GM23338 (cell line): ENCODE measurements around the gene CDKAL1. TPM values are rescaled to one million over a fixed set of nuclear protein-coding genes. Genes with fewer than 3 reads are reported as not detected.

ENCODE experiments used
- ATAC-seq: fragments of 200-7000 bp; cut with Tn5 transposase; 3 replicates; pipeline ENCODE4 v1.9.1; 2020
- DNase-seq: peaks from one replicate; pipeline ENCODE4 v3.0.0-alpha.2; 2015; ENCODE audit warnings: low spot score
- H2AFZ ChIP-seq: fragments of 200-600 bp; sonication (generic); 2 replicates; pipeline ENCODE4 v1.8.0; 2016; ENCODE audit warnings: antibody characterized with exemption, mild to moderate bottlenecking, moderate library complexity
- H3F3A ChIP-seq: fragments of 200-600 bp; sonication (generic); replicated peaks from 2 replicates; pipeline ENCODE4 v1.8.0; 2017; ENCODE audit warnings: antibody characterized with exemption, mixed run types, low read depth
- H3K27ac ChIP-seq: fragments of 200-600 bp; sonication (generic); 2 replicates; pipeline ENCODE4 v1.6.1; 2016; ENCODE audit warnings: low read depth
- H3K27me3 ChIP-seq: fragments of 200-600 bp; sonication (generic); 2 replicates; pipeline ENCODE4 v1.8.0; 2016; ENCODE audit warnings: mild to moderate bottlenecking, mixed run types, moderate library complexity; ENCODE audit not compliant: insufficient read depth
- H3K36me3 ChIP-seq: fragments of 200-600 bp; sonication (generic); 2 replicates; pipeline ENCODE4 v1.8.0; 2016; ENCODE audit warnings: mild to moderate bottlenecking; ENCODE audit not compliant: insufficient read depth
- H3K4me1 ChIP-seq: fragments of 200-600 bp; sonication (generic); 2 replicates; pipeline ENCODE4 v1.8.0; 2016; ENCODE audit warnings: mild to moderate bottlenecking, moderate library complexity; ENCODE audit not compliant: insufficient read depth
- H3K4me2 ChIP-seq: fragments of 200-600 bp; sonication (generic); 2 replicates; pipeline ENCODE4 v1.7.1; 2017; ENCODE audit warnings: mixed run types
- H3K4me3 ChIP-seq: fragments of 200-600 bp; sonication (generic); 2 replicates; pipeline ENCODE4 v1.6.1; 2016; ENCODE audit warnings: mixed run types
- H3K79me2 ChIP-seq: fragments of 200-600 bp; sonication (generic); replicated peaks from 2 replicates; pipeline ENCODE4 v1.8.0; 2017; ENCODE audit warnings: mild to moderate bottlenecking; ENCODE audit not compliant: insufficient read depth
- H3K9me2 ChIP-seq: fragments of 200-600 bp; sonication (generic); 2 replicates; pipeline ENCODE4 v1.8.0; 2017; ENCODE audit not compliant: insufficient read depth
- H4K20me1 ChIP-seq: fragments of 200-600 bp; sonication (generic); replicated peaks from 2 replicates; pipeline ENCODE4 v1.8.0; 2017; ENCODE audit warnings: mild to moderate bottlenecking; ENCODE audit not compliant: insufficient read depth
- H3K27ac Mint-ChIP-seq: 2 replicates; pipeline ENCODE4 v1.8.0; 2020; ENCODE audit warnings: inconsistent platforms, mild to moderate bottlenecking, moderate library complexity, mixed read lengths
- H3K27me3 Mint-ChIP-seq: 3 replicates; pipeline ENCODE4 v1.8.0; 2022; ENCODE audit warnings: low read depth, mild to moderate bottlenecking, moderate library complexity, mixed read lengths, inconsistent platforms; ENCODE audit not compliant: insufficient read depth, poor library complexity
- H3K36me3 Mint-ChIP-seq: 3 replicates; pipeline ENCODE4 v1.8.0; 2021; ENCODE audit warnings: low read depth, mild to moderate bottlenecking, inconsistent platforms, moderate library complexity, mixed read lengths
- H3K4me1 Mint-ChIP-seq: 3 replicates; pipeline ENCODE4 v1.8.0; 2020; ENCODE audit warnings: mild to moderate bottlenecking, inconsistent platforms, mixed read lengths
- H3K4me3 Mint-ChIP-seq: 3 replicates; pipeline ENCODE4 v1.8.0; 2021; ENCODE audit warnings: moderate library complexity, mild to moderate bottlenecking, inconsistent platforms, mixed read lengths
- H3K9me3 Mint-ChIP-seq: 3 replicates; pipeline ENCODE4 v1.8.0; 2020; ENCODE audit warnings: moderate library complexity, mild to moderate bottlenecking, inconsistent platforms, mixed read lengths
- CTCF ChIP-seq, 2 experiments: fragments of 200-600 bp in 1 of 2; sonication (generic) in 1 of 2; conservative IDR thresholded peaks; 2 replicates each; pipeline versions ENCODE4 v1.5.1 to v1.6.1; 2016 to 2017; ENCODE audit warnings: antibody characterized with exemption in 2 of 2, low read depth in 2 of 2, mild to moderate bottlenecking in 2 of 2, moderate library complexity in 1 of 2
- ETS1 ChIP-seq: IDR thresholded peaks from 2 replicates; pipeline ENCODE4 v1.6.1; 2016; ENCODE audit warnings: antibody characterized with exemption
- EZH2 ChIP-seq: fragments of 200-600 bp; sonication (generic); IDR thresholded peaks from one replicate; pipeline ENCODE4 v1.8.0; 2017; ENCODE audit warnings: antibody characterized with exemption, mild to moderate bottlenecking, low read depth; ENCODE audit not compliant: unreplicated experiment
- JUNB ChIP-seq: IDR thresholded peaks from one replicate; pipeline ENCODE4 v1.6.1; 2016; ENCODE audit warnings: antibody characterized with exemption; ENCODE audit not compliant: unreplicated experiment
- NANOG ChIP-seq: IDR thresholded peaks from 2 replicates; pipeline ENCODE4 v1.6.1; 2016; ENCODE audit warnings: antibody characterized with exemption, borderline replicate concordance
- POLR2AphosphoS5 ChIP-seq: IDR thresholded peaks from 2 replicates; pipeline ENCODE4 v1.6.1; 2016; ENCODE audit warnings: antibody characterized with exemption, low read depth
- REST ChIP-seq: IDR thresholded peaks from one replicate; pipeline ENCODE4 v1.6.1; 2018; ENCODE audit warnings: antibody characterized with exemption; ENCODE audit not compliant: unreplicated experiment
- STAT1 ChIP-seq: IDR thresholded peaks from one replicate; pipeline ENCODE4 v1.6.1; 2016; ENCODE audit warnings: antibody characterized with exemption; ENCODE audit not compliant: unreplicated experiment
- ZNF331 ChIP-seq: fragments of 250-450 bp; sonication (Bioruptor Pico); IDR thresholded peaks from 2 replicates; pipeline ENCODE4 v1.5.0; 2020; ENCODE audit warnings: low read depth, mild to moderate bottlenecking, moderate library complexity
- ZNF462 ChIP-seq: fragments of 250-450 bp; sonication (Bioruptor Pico); IDR thresholded peaks from 2 replicates; pipeline ENCODE4 v1.5.0; 2020; ENCODE audit warnings: mild to moderate bottlenecking, moderate library complexity
- polyA plus RNA-seq: library from polyadenylated mRNA; unstranded; fragments of >200 nt; fragmentation: Nextera tagmentation; extraction: Ambion mirVana; gene quantifications from 2 replicates; pipeline ENCODE4 v1.2.1, GENCODE V29; 2016
- total RNA-seq: library from RNA; depleted of rRNA; stranded (reverse); fragments of >200 nt; shearing (Covaris generic); gene quantifications from 2 replicates; pipeline ENCODE4 v1.2.3, GENCODE V29; 2014

CDKAL1 gene
- total and polyA plus RNA-seq, 2 experiments from 2014 or later, result 17.8 to 35.0 TPM

- Histone ChIP-seq H3K4me1 (no peaks in the 10 kb centered on the region), H3K9me2 (no peaks in the 10 kb centered on the region), H4K20me1 (no peaks in the 10 kb centered on the region), H3K27ac (no peak overlapping the region), H2AFZ (no peak overlapping the region), H3K4me3 (no peak overlapping the region), H3K4me2 (no peak overlapping the region), H3K79me2 (no peaks in the 10 kb centered on the region), H3K27me3 (no peaks in the 10 kb centered on the region), H3F3A (no peaks in the 10 kb centered on the region), H3K36me3 (no peaks in the 10 kb centered on the region)
- peaks cover 14% of the 10 kb centered on the region for H3K9me3 Mint-ChIP-seq
- H3K4me3 Mint-ChIP-seq, result no peak overlapping the region
- H3K27me3 Mint-ChIP-seq, result peaks cover 7% of the 10 kb centered on the region
- peaks cover 3% of the 10 kb centered on the region; the same call in 1 of the 3 replicates for H3K4me1 Mint-ChIP-seq
- peaks cover 15% of the 10 kb centered on the region for H3K36me3 Mint-ChIP-seq
- H3K27ac Mint-ChIP-seq, result no peak overlapping the region
- ATAC-seq, result no peak
- DNase-seq, result no peak
- TF ChIP-seq NANOG (no peak), POLR2AphosphoS5 (no peak), ZNF462 (CRISPR knock-in tag) (no peak), ETS1 (no peak), ZNF331 (CRISPR knock-in tag) (no peak), JUNB (no peak), REST (no peak), CTCF (conservative IDR thresholded peaks at IDR 0.05; ENCODE audit: low read depth in 2 of 2) (no peak), STAT1 (no peak), EZH2 (no peak)
Observed at GRCh38 chr6:20946890-20947289, 412.6 kb downstream of the CDKAL1 start.
